Caki2 (cell line): ENCODE measurements around the gene IPO4. TPM values are rescaled to one million over a fixed set of nuclear protein-coding genes. Genes with fewer than 3 reads are reported as not detected.

ENCODE experiments used
- DNase-seq: peaks from one replicate; pipeline ENCODE4 v3.0.0-alpha.2; 2015; ENCODE audit warnings: low read depth
- in situ Hi-C: cut with HindIII; loops from 2 replicates; pipeline ENCODE4 v1.10.0; 2016; ENCODE audit warnings: low sequenced_read_pairs, low pct_unique_long_range_greater_than_20kb, mixed read lengths
- total RNA-seq: library from RNA; depleted of rRNA; stranded (reverse); fragments of >200 nt; shearing (Covaris generic); gene quantifications from 2 replicates; pipeline ENCODE4 v1.2.3, GENCODE V29; 2014; ENCODE audit warnings: low replicate concordance

The IPO4 gene
- total RNA-seq, 1 experiment from 2014 or later = 32.7 TPM

GRCh38 chr14:24160850-24161804 lies 27.5 kb downstream of the IPO4 start, which contains the start of gene IRF9:
TSS of gene IRF9 (plus strand) at chr14:24161265. CDS start at chr14:24162145, 880 bp downstream.
- peak; percentile 95 for DNase-seq
- in situ Hi-C loops = no loop called here

- no peak for DNase-seq
- in situ Hi-C loops = no loop called here
These were observed 28.1 kb downstream of the IPO4 start for GRCh38 chr14:24160499-24160849.

- in situ Hi-C loops = no loop called here
These were observed 28.7 kb downstream of the IPO4 start for GRCh38 chr14:24159777-24160498.

GRCh38 chr14:24157331-24157730 lies 31.3 kb downstream of the IPO4 start:
- in situ Hi-C loops = no loop called here
- DNase-seq = no peak

More at GRCh38 chr14:24159777-24160498, 28.7 kb downstream of the IPO4 start:
- no peak for DNase-seq

GRCh38 chr14:24156840-24157239 lies 31.8 kb downstream of the IPO4 start:
- in situ Hi-C loops = no loop called here
- no peak for DNase-seq

- no peak for DNase-seq
- in situ Hi-C loops = no loop called here
These were observed 33.5 kb downstream of the IPO4 start for GRCh38 chr14:24155100-24155499.

GRCh38 chr14:24151404-24152080 lies 37.1 kb downstream of the IPO4 start:
- DNase-seq = no peak

GRCh38 chr14:24150993-24151392 lies 37.6 kb downstream of the IPO4 start:
- in situ Hi-C loops = no loop called here
- no peak for DNase-seq

More at GRCh38 chr14:24151404-24152080, 37.1 kb downstream of the IPO4 start:
- in situ Hi-C loops = no loop called here

- in situ Hi-C loops = no loop called here
- no peak for DNase-seq
These were observed 38.0 kb downstream of the IPO4 start for GRCh38 chr14:24150567-24150966.

GRCh38 chr14:24150061-24150460 lies 38.6 kb downstream of the IPO4 start:
- in situ Hi-C loops = no loop called here
- no peak for DNase-seq

GRCh38 chr14:24149302-24149969 lies 39.2 kb downstream of the IPO4 start:
- in situ Hi-C loops = no loop called here
- DNase-seq = no peak

GRCh38 chr14:24147761-24148428 lies 40.7 kb downstream of the IPO4 start:
- no peak for DNase-seq
- in situ Hi-C loops = no loop called here

- in situ Hi-C loops = no loop called here
- peak; percentile 94 for DNase-seq
These were observed 41.4 kb downstream of the IPO4 start, which contains the start of gene RNF31 for GRCh38 chr14:24146978-24147760. TSS of gene RNF31 (plus strand) at chr14:24147498. CDS start at chr14:24147699, 201 bp downstream.

- in situ Hi-C loops = no loop called here
- peak; percentile 95 for DNase-seq
These were observed 42.1 kb downstream of the IPO4 start, which contains the start of gene PSME2 for GRCh38 chr14:24146453-24146977. TSS of gene PSME2 (minus strand) at chr14:24146610. CDS start at chr14:24146581, 29 bp downstream.

- in situ Hi-C loops = no loop called here
- peak; percentile 60 for DNase-seq
These were observed 42.7 kb downstream of the IPO4 start for GRCh38 chr14:24145690-24146452.

- DNase-seq = no peak
- in situ Hi-C loops = no loop called here
These were observed 43.4 kb downstream of the IPO4 start for GRCh38 chr14:24145219-24145618.
